Measurements from ENCODE around the gene ZFP36L1.
A peak's percentile ranks its signal among the peaks of the same experiment; 100 is the strongest.

The ZFP36L1 gene, protein sequence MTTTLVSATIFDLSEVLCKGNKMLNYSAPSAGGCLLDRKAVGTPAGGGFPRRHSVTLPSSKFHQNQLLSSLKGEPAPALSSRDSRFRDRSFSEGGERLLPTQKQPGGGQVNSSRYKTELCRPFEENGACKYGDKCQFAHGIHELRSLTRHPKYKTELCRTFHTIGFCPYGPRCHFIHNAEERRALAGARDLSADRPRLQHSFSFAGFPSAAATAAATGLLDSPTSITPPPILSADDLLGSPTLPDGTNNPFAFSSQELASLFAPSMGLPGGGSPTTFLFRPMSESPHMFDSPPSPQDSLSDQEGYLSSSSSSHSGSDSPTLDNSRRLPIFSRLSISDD

DNA sequence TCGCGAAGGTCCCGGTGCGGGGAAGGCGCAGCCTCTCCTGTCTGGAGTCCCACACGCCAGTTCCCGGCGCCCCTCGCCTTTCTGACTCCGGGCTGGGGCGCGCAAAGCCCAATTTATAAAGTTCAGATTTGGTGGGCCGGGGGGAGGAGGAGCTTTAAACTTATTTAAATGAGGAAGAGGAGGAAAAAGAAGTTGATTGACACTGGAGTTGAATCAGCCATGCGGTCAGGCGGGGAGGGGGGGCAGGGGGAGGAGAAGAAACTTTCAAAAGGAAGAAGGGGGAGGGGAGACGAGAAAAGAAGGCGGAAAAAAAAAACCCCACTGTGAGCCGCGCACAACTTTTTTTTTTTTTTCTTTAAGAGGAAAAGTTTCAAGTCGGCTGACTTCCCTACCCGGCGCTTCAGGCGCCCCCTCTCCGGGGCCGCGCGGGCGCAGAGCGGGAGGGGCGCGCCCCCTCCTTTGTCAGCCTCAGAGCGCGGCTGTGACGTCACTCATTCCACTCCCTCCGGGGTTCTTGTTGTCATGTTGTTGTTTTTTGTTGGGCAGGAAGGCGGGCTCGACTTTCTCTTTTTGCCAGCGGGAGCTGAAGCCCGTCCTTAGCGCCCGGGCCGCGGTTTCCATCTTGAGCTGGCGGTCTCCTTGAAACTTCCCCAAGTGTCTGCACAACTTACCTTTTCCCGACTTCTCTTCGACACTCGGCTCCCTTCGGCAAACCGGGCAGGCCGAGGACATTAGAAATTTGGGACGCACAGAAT lies at the start of gene ZFP36L1:
ZFP36L1 (minus strand) TSS at position 89 of the 755 bp plus-strand sequence. CDS start 129 bp downstream, outside the sequence.
- DNase-seq = peak; percentile 98

- DNase-seq = no peak
Observed at GRCh38 chr14:68842298-68842697, 49.4 kb upstream of the ZFP36L1 start.

GRCh38 chr14:68841016-68841809 lies 48.3 kb upstream of the ZFP36L1 start:
- DNase-seq = no peak

GRCh38 chr14:68840454-68840853 lies 47.6 kb upstream of the ZFP36L1 start:
- no peak for DNase-seq

GRCh38 chr14:68836082-68836481 lies 43.2 kb upstream of the ZFP36L1 start:
- no peak for DNase-seq

GRCh38 chr14:68834816-68835215 lies 41.9 kb upstream of the ZFP36L1 start:
- DNase-seq = peak; percentile 80

- no peak for DNase-seq
Observed at GRCh38 chr14:68828698-68829097, 35.8 kb upstream of the ZFP36L1 start.

DNA sequence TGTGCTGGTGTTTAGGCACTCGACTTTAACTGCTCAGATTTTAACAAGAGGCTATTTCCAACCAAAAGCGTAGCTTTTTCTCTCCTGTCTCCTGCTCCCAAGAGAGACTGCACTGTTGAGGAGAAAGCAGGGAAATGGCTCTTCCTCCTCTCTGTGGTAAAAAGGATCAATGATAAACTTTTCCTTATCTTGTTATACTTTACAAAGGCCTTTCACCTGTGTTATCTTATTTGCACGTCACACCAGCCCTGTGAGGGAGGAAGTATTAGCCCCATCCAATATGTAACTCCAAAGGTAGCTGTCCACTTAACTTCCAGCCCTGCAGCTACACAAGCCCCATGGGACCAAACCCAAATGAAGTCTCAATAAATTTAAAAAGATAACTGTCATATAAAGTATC lies 32.9 kb upstream of the ZFP36L1 start:
- DNase-seq = no peak

GRCh38 chr14:68824517-68825347 lies 31.9 kb upstream of the ZFP36L1 start:
- peak; percentile 70 for DNase-seq

DNA sequence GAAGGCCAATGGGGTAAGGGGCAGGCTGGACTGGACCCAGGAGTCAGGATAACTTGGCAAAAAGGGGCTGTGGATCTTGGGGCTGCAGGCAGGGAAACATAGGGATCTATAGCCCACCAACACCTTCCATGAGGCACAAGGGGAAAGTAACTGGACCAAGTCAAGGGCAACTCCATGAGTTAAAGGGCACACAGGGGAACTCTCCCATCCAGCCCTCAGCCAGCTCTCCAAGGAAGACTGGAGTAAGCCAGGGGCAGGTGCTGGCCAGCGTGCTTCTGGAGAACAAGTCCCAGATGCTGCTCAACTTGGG lies 31.3 kb upstream of the ZFP36L1 start:
- DNase-seq = no peak

DNA sequence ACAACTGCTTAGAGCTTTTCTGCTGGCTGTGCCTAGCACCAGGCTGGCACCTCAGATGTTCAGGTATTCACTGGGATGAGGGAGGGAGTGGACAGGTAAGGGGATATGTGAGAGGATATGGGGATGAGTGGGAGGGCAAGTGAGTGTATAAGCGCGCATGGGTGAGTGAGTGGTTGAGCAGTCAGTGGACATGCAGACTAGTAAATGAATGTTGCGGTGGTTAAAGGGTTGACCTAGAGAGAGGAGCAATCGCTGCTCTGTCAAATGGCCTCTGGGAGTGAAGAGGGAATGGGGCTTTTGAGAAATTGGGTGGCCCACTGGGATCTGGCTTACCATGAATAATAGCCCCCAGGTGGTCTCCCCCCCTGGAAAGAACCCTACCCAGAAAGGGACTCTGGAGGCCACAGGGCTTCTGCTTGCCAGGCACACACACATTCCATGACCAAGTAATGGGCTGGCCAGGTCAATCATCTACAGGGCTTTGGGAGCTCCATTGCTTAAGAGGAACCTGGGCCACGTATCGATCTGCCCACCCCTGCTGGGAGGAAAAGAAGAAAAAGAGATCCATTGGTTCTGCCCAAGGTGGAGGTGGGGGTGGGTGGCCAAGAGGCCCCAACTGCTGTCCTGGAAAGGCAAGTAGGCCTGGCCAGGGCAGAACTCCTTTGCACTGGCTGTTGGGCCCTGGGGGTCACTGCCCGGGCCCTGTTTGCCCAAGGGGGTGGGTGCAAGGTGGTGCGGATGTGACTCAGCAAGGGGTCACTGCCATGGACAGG lies 30.8 kb upstream of the ZFP36L1 start:
- DNase-seq = no peak

GRCh38 chr14:68822926-68823325 lies 30.1 kb upstream of the ZFP36L1 start:
- DNase-seq = no peak

- DNase-seq = no peak
Observed at GRCh38 chr14:68822132-68822651, 29.3 kb upstream of the ZFP36L1 start.

GRCh38 chr14:68820999-68821683 lies 28.3 kb upstream of the ZFP36L1 start:
- no peak for DNase-seq

- peak; percentile 42 for DNase-seq
Observed at GRCh38 chr14:68820536-68820935, 27.7 kb upstream of the ZFP36L1 start.

GRCh38 chr14:68820119-68820518 lies 27.3 kb upstream of the ZFP36L1 start:
- DNase-seq = no peak

GRCh38 chr14:68819260-68819691 lies 26.4 kb upstream of the ZFP36L1 start:
- peak; percentile 53 for DNase-seq

DNA sequence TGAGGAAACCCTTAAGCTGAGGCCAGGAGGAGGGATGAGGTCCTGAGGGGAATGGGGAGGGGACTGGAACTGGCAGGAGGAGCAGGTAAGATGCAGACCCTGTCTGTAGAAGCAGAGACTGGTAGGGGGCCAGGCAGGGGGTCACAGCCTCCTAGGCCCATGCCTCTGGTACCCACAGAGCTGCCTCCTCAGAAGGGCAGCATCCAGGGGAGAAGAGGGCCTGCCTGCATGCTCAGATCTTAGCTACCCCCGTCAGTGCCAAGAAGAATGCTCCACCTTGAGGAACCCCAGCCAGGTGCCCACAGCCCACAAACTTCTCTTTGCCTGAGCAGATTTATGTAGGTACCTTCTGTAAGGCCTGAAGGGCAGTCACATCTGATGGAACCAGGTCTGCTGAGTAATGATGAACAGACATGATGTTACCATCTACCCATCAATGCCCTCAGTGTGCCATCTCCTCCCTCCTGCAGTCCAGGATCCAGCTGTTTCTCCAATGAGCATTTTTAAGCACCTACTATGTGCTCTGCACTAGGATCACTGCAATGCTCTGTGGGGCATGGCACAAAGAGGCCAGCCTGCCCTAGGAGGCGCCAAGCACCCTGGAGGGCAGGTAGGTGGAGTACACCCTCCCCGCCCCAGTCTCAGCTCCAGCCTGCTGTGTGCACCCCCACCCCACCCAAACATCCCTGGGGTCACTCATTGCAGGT lies 24.8 kb upstream of the ZFP36L1 start:
- no peak for DNase-seq

DNA sequence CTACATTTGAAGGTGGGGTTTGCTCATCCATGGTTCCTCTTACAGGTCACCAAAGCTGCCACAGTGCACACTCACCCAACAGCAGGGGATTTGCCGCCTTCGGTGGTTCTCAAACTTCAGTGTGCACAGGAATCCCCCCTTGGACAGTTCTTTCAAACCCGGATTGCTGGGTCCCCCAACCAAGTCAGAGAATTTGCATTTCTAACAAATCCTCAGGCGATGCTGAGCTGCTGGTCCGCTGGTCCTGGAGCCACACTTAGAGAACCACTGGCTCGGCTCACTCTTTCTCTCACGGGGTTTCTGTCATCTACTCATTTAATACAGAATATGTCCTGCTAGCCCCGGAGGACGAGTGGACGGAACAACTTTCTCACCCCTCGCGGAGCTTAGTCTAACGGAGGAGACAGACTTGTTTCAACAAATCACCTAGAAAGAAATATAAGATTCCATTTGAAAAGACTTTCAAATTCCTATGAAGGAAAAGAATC lies 24.1 kb upstream of the ZFP36L1 start:
- no peak for DNase-seq

All from hematopoietic multipotent progenitor cell treated with erythropoietin and hydrocortisone succinate and interleukin-3 and kit ligand, for 4 days (in vitro differentiated cells).